Spinal cord (tissue), 10 donors: ENCODE results near the gene ZNF629. TPM values are rescaled to one million over a fixed set of nuclear protein-coding genes. Genes with fewer than 3 reads are reported as not detected.

Experiments
- DNase-seq, 6 donors: peaks; one replicate each; pipeline versions ENCODE4 v3.0.0 to v3.0.0-alpha.2; 2013 to 2015; ENCODE audit warnings: low spot score in 6 of 6, low read depth in 4 of 6
- H3K27ac ChIP-seq: one replicate; pipeline ENCODE4 v1.5.1; 2013; ENCODE audit warnings: low read depth, low read length, control low read depth
- H3K27me3 ChIP-seq: one replicate; pipeline ENCODE4 v1.6.1; 2013; ENCODE audit warnings: low read length; ENCODE audit not compliant: control insufficient read depth, insufficient read depth
- H3K36me3 ChIP-seq: one replicate; pipeline ENCODE4 v1.6.1; 2013; ENCODE audit warnings: low read length; ENCODE audit not compliant: control insufficient read depth, insufficient read depth
- H3K4me1 ChIP-seq: one replicate; pipeline ENCODE4 v1.6.1; 2013; ENCODE audit warnings: low read length; ENCODE audit not compliant: control insufficient read depth, insufficient read depth
- H3K4me3 ChIP-seq: one replicate; pipeline ENCODE4 v1.5.1; 2013; ENCODE audit warnings: low read depth, low read length, control low read depth
- H3K9me3 ChIP-seq: one replicate; pipeline ENCODE4 v1.6.1; 2013; ENCODE audit warnings: low read length; ENCODE audit not compliant: control insufficient read depth, insufficient read depth
- WGBS: methylation state at CpG from one replicate; pipeline ENCODE4 v1.1.5; 2013; ENCODE audit warnings: missing lambda C conversion rate; ENCODE audit not compliant: insufficient coverage; 5-methylcytosine and 5-hydroxymethylcytosine counted together
- polyA plus RNA-seq, 2 donors: library from polyadenylated mRNA; unstranded; fragments of 120-200 nt; gene quantifications; one replicate each; pipeline ENCODE4 v1.2.1, GENCODE V29; 2013; ENCODE audit not compliant: insufficient read length in 2 of 2
- total RNA-seq, 2 donors: library from RNA; depleted of rRNA in 1 of 2; stranded (reverse); fragments of 120-200 nt in 1 of 2; fragments of >200 nt in 1 of 2; gene quantifications; one replicate each; pipeline versions ENCODE4 v1.2.3 to v1.2.4, GENCODE V29; 2013 to 2014
- donor health status: healthy.

ZNF629 gene
- total and polyA plus RNA-seq, 4 donors, result 7.8 to 27.4 (median 25.4) TPM

GRCh38 chr16:30761427-30761927 is 25.5 kb downstream of the ZNF629 start:
- peaks cover 69% of the 10 kb centered on the region for H3K36me3 ChIP-seq
- DNase-seq, result peak in 3 of 6 donors; percentile 12 to 57 (median 53)
- 0% methylated on average over 64 of the region's 64 CpGs for WGBS

GRCh38 chr16:30760577-30761426 is 26.2 kb downstream of the ZNF629 start:
- WGBS, result 21% methylated on average over 24 of the region's 26 CpGs
- H3K36me3 ChIP-seq, result peaks cover 69% of the 10 kb centered on the region
- peaks cover 29% of the 10 kb centered on the region for H3K4me1 ChIP-seq
- H3K27me3 ChIP-seq, result no peaks in the 10 kb centered on the region
- H3K27ac ChIP-seq, result peak overlapping the region; percentile 45
- H3K9me3 ChIP-seq, result no peaks in the 10 kb centered on the region
- H3K4me3 ChIP-seq, result peak overlapping the region; percentile 91
- DNase-seq, result no peak

More at GRCh38 chr16:30761427-30761927, 25.5 kb downstream of the ZNF629 start:
- Histone ChIP-seq H3K27ac (peak overlapping the region; percentile 45), H3K9me3 (no peaks in the 10 kb centered on the region), H3K27me3 (no peaks in the 10 kb centered on the region), H3K4me1 (peaks cover 29% of the 10 kb centered on the region), H3K4me3 (peak overlapping the region; percentile 91)

GRCh38 chr16:30760001-30760559 is 26.9 kb downstream of the ZNF629 start:
- H3K4me3 ChIP-seq, result no peak overlapping the region
- H3K36me3 ChIP-seq, result peaks cover 69% of the 10 kb centered on the region
- no peaks in the 10 kb centered on the region for H3K9me3 ChIP-seq
- H3K27me3 ChIP-seq, result no peaks in the 10 kb centered on the region
- H3K4me1 ChIP-seq, result peaks cover 29% of the 10 kb centered on the region
- H3K27ac ChIP-seq, result no peak overlapping the region
- 71% methylated on average over 4 of the region's 7 CpGs for WGBS
- DNase-seq, result no peak

- no peaks in the 10 kb centered on the region for H3K9me3 ChIP-seq
- peaks cover 26% of the 10 kb centered on the region for H3K4me1 ChIP-seq
- no peaks in the 10 kb centered on the region for H3K27me3 ChIP-seq
- H3K27ac ChIP-seq, result no peak overlapping the region
- no peak overlapping the region for H3K4me3 ChIP-seq
- H3K36me3 ChIP-seq, result peaks cover 64% of the 10 kb centered on the region
- whole genome bisulfite sequencing, result 95% methylated on average over 8 of the region's 10 CpGs
- DNase-seq, result no peak
These were observed 28.0 kb downstream of the ZNF629 start for GRCh38 chr16:30758988-30759491.

GRCh38 chr16:30757316-30757715 is 29.7 kb downstream of the ZNF629 start:
- peaks cover 64% of the 10 kb centered on the region for H3K36me3 ChIP-seq
- WGBS, result 85% methylated on average over 7 of the region's 7 CpGs

GRCh38 chr16:30756781-30757100 is 30.3 kb downstream of the ZNF629 start:
- H3K36me3 ChIP-seq, result peaks cover 70% of the 10 kb centered on the region
- H3K4me3 ChIP-seq, result no peak overlapping the region
- WGBS, result 96% methylated on average over 13 of the region's 13 CpGs

More at GRCh38 chr16:30757316-30757715, 29.7 kb downstream of the ZNF629 start:
- no peak for DNase-seq
- Histone ChIP-seq H3K9me3 (no peaks in the 10 kb centered on the region), H3K4me3 (no peak overlapping the region), H3K4me1 (peaks cover 16% of the 10 kb centered on the region), H3K27me3 (no peaks in the 10 kb centered on the region), H3K27ac (no peak overlapping the region)

GRCh38 chr16:30755955-30756780 is 30.8 kb downstream of the ZNF629 start:
- no peak overlapping the region for H3K27ac ChIP-seq
- peaks cover 75% of the 10 kb centered on the region for H3K36me3 ChIP-seq
- no peak overlapping the region for H3K4me3 ChIP-seq
- H3K27me3 ChIP-seq, result no peaks in the 10 kb centered on the region
- H3K4me1 ChIP-seq, result peaks cover 12% of the 10 kb centered on the region
- H3K9me3 ChIP-seq, result no peaks in the 10 kb centered on the region
- 94% methylated on average over 19 of the region's 20 CpGs for WGBS
- no peak for DNase-seq

More at GRCh38 chr16:30756781-30757100, 30.3 kb downstream of the ZNF629 start:
- H3K9me3 ChIP-seq, result no peaks in the 10 kb centered on the region
- peaks cover 16% of the 10 kb centered on the region for H3K4me1 ChIP-seq
- DNase-seq, result no peak
- no peaks in the 10 kb centered on the region for H3K27me3 ChIP-seq
- no peak overlapping the region for H3K27ac ChIP-seq

- H3K36me3 ChIP-seq, result peaks cover 68% of the 10 kb centered on the region
- H3K4me3 ChIP-seq, result no peak overlapping the region
- H3K27ac ChIP-seq, result no peak overlapping the region
- no peaks in the 10 kb centered on the region for H3K9me3 ChIP-seq
- DNase-seq, result no peak
- no peaks in the 10 kb centered on the region for H3K27me3 ChIP-seq
- 96% methylated on average over 4 of the region's 4 CpGs for WGBS
- peaks cover 7% of the 10 kb centered on the region for H3K4me1 ChIP-seq
These were observed 33.4 kb downstream of the ZNF629 start for GRCh38 chr16:30753596-30753995.

GRCh38 chr16:30750876-30751465 is 36.0 kb downstream of the ZNF629 start:
- Histone ChIP-seq H3K27ac (no peak overlapping the region), H3K4me3 (no peak overlapping the region), H3K4me1 (peaks cover 12% of the 10 kb centered on the region), H3K9me3 (no peaks in the 10 kb centered on the region), H3K27me3 (no peaks in the 10 kb centered on the region), H3K36me3 (peaks cover 43% of the 10 kb centered on the region)
- WGBS, result 93% methylated on average over 20 of the region's 20 CpGs
- no peak for DNase-seq
